Activated CD8-positive, alpha-beta T cell treated with anti-CD3 and anti-CD28 coated beads, Interleukin-2, amount 10 ng/mL, durations not matched to agents 7 days and 5 days (primary cell): Measurements from ENCODE around the gene NOPCHAP1. TPM values are rescaled to one million over a fixed set of nuclear protein-coding genes. Genes with fewer than 3 reads are reported as not detected.

Experiments
- ATAC-seq: fragments of 150-1000 bp; cut with Tn5 transposase; one replicate; pipeline ENCODE4 v1.10.0; 2021; ENCODE audit warnings: moderate library complexity
- CTCF ChIA-PET: fragments of 350-600 bp; sonication (Branson Sonifier 250); formaldehyde crosslinking; loops from one replicate; lab custom pipeline; 2021; ENCODE audit warnings: antibody characterized with exemption; lab: Charles Lee
- POLR2A ChIA-PET: fragments of 350-600 bp; sonication (Branson Sonifier 250); formaldehyde crosslinking; loops from one replicate; lab custom pipeline; 2021; ENCODE audit warnings: antibody characterized with exemption; lab: Charles Lee
- DNase-seq: peaks from one replicate; pipeline ENCODE4 v3.0.0-alpha.2; 2020
- H3K27ac Mint-ChIP-seq: one replicate; pipeline ENCODE4 v1.8.0; 2021; ENCODE audit warnings: mild to moderate bottlenecking, mixed read lengths
- H3K27me3 Mint-ChIP-seq: one replicate; pipeline ENCODE4 v1.8.0; 2021; ENCODE audit warnings: low read depth, mixed read lengths
- H3K36me3 Mint-ChIP-seq: one replicate; pipeline ENCODE4 v1.8.0; 2021; ENCODE audit warnings: low read depth, mixed read lengths
- H3K4me1 Mint-ChIP-seq: one replicate; pipeline ENCODE4 v1.8.0; 2021; ENCODE audit warnings: low read depth, mixed read lengths
- H3K4me3 Mint-ChIP-seq: one replicate; pipeline ENCODE4 v1.8.0; 2021; ENCODE audit warnings: mild to moderate bottlenecking, mixed read lengths
- H3K9me3 Mint-ChIP-seq: one replicate; pipeline ENCODE4 v1.8.0; 2022; ENCODE audit warnings: mixed read lengths; ENCODE audit not compliant: insufficient read depth
- total RNA-seq, 2 experiments: library from RNA; stranded (reverse); gene quantifications; one replicate each; pipeline ENCODE4 v1.2.3, GENCODE V29; 2021

NOPCHAP1 gene
- total RNA-seq, 2 experiments from 2014 or later = 15.2 to 16.5 TPM

GRCh38 chr12:104994336-104994735 is 8.2 kb downstream of the NOPCHAP1 start:
- H3K36me3 Mint-ChIP-seq = peaks cover 69% of the 10 kb centered on the region
- no peaks in the 10 kb centered on the region for H3K9me3 Mint-ChIP-seq
- H3K4me3 Mint-ChIP-seq = no peak overlapping the region
- POLR2A ChIA-PET = no interaction called here
- ATAC-seq (no peak), DNase-seq (no peak)
- CTCF ChIA-PET = interaction anchor here (1.1 kb wide), 1 partner anchor 9 kb away, joined by 3 read pairs; no protein-coding TSS in a partner anchor
- H3K27me3 Mint-ChIP-seq = no peaks in the 10 kb centered on the region
- no peak overlapping the region for H3K27ac Mint-ChIP-seq
- H3K4me1 Mint-ChIP-seq = peaks cover 3% of the 10 kb centered on the region

- H3K27me3 Mint-ChIP-seq = no peaks in the 10 kb centered on the region
- peaks cover 3% of the 10 kb centered on the region for H3K4me1 Mint-ChIP-seq
- ChIA-PET POLR2A (no interaction called here), CTCF (no interaction called here)
- ATAC-seq (no peak), DNase-seq (no peak)
- H3K36me3 Mint-ChIP-seq = peaks cover 79% of the 10 kb centered on the region
- no peak overlapping the region for H3K4me3 Mint-ChIP-seq
- H3K27ac Mint-ChIP-seq = no peak overlapping the region
- peaks cover 4% of the 10 kb centered on the region for H3K9me3 Mint-ChIP-seq
These were observed 11.4 kb downstream of the NOPCHAP1 start for GRCh38 chr12:104997541-104997940.

GRCh38 chr12:104998423-104999346 is 12.6 kb downstream of the NOPCHAP1 start:
- POLR2A ChIA-PET = no interaction called here
- Mint-ChIP-seq H3K9me3 (peaks cover 4% of the 10 kb centered on the region), H3K27me3 (no peaks in the 10 kb centered on the region), H3K27ac (no peak overlapping the region), H3K36me3 (peaks cover 84% of the 10 kb centered on the region), H3K4me1 (peaks cover 3% of the 10 kb centered on the region), H3K4me3 (no peak overlapping the region)
- CTCF ChIA-PET = no interaction called here
- DNase-seq (no peak), ATAC-seq (no peak)

GRCh38 chr12:104999347-104999685 is 13.2 kb downstream of the NOPCHAP1 start:
- Mint-ChIP-seq H3K9me3 (peaks cover 4% of the 10 kb centered on the region), H3K4me3 (no peak overlapping the region), H3K36me3 (peaks cover 85% of the 10 kb centered on the region), H3K27ac (no peak overlapping the region), H3K27me3 (no peaks in the 10 kb centered on the region), H3K4me1 (peaks cover 3% of the 10 kb centered on the region)
- CTCF ChIA-PET = no interaction called here
- no peak for ATAC-seq
- POLR2A ChIA-PET = interaction anchor here (0.6 kb wide), 1 partner anchor 115 kb away, joined by 3 read pairs; no protein-coding TSS in a partner anchor
- DNase-seq = no peak

GRCh38 chr12:105001476-105001875 is 15.4 kb downstream of the NOPCHAP1 start:
- Mint-ChIP-seq H3K27ac (no peak overlapping the region), H3K27me3 (no peaks in the 10 kb centered on the region), H3K4me1 (peaks cover 3% of the 10 kb centered on the region), H3K9me3 (peaks cover 4% of the 10 kb centered on the region), H3K36me3 (peaks cover 86% of the 10 kb centered on the region), H3K4me3 (no peak overlapping the region)
- CTCF ChIA-PET = interaction anchor here (1.6 kb wide), 1 partner anchor 211 kb away, joined by 3 read pairs; no protein-coding TSS in a partner anchor
- no peak for DNase-seq
- POLR2A ChIA-PET = no interaction called here
- ATAC-seq = no peak

GRCh38 chr12:105013892-105014291 is 27.8 kb downstream of the NOPCHAP1 start:
- peaks cover 18% of the 10 kb centered on the region for H3K9me3 Mint-ChIP-seq
- no peak overlapping the region for H3K4me3 Mint-ChIP-seq
- ChIA-PET POLR2A (interaction anchor here (0.6 kb wide), 1 partner anchor 24 kb away, joined by 3 read pairs; no protein-coding TSS in a partner anchor), CTCF (no interaction called here)
- ATAC-seq = no peak
- H3K4me1 Mint-ChIP-seq = no peaks in the 10 kb centered on the region
- DNase-seq = no peak
- H3K36me3 Mint-ChIP-seq = peaks cover 64% of the 10 kb centered on the region
- no peak overlapping the region for H3K27ac Mint-ChIP-seq
- H3K27me3 Mint-ChIP-seq = no peaks in the 10 kb centered on the region

GRCh38 chr12:105014603-105015002 is 28.5 kb downstream of the NOPCHAP1 start:
- no peak overlapping the region for H3K4me3 Mint-ChIP-seq
- POLR2A ChIA-PET = no interaction called here

GRCh38 chr12:105015543-105015942 is 29.4 kb downstream of the NOPCHAP1 start:
- DNase-seq = no peak
- H3K9me3 Mint-ChIP-seq = peaks cover 2% of the 10 kb centered on the region

More at GRCh38 chr12:105014603-105015002, 28.5 kb downstream of the NOPCHAP1 start:
- Mint-ChIP-seq H3K9me3 (peaks cover 11% of the 10 kb centered on the region), H3K27me3 (no peaks in the 10 kb centered on the region), H3K36me3 (peaks cover 57% of the 10 kb centered on the region), H3K27ac (no peak overlapping the region), H3K4me1 (no peaks in the 10 kb centered on the region)
- ATAC-seq = no peak
- CTCF ChIA-PET = no interaction called here
- no peak for DNase-seq

GRCh38 chr12:105018012-105018411 is 31.9 kb downstream of the NOPCHAP1 start:
- H3K9me3 Mint-ChIP-seq = no peaks in the 10 kb centered on the region
- ATAC-seq (no peak), DNase-seq (no peak)
- H3K36me3 Mint-ChIP-seq = peaks cover 23% of the 10 kb centered on the region
- POLR2A ChIA-PET = no interaction called here
- no peak overlapping the region for H3K27ac Mint-ChIP-seq
- CTCF ChIA-PET = no interaction called here
- H3K27me3 Mint-ChIP-seq = no peaks in the 10 kb centered on the region
- H3K4me1 Mint-ChIP-seq = no peaks in the 10 kb centered on the region
- no peak overlapping the region for H3K4me3 Mint-ChIP-seq

More at GRCh38 chr12:105015543-105015942, 29.4 kb downstream of the NOPCHAP1 start:
- Mint-ChIP-seq H3K4me3 (no peak overlapping the region), H3K4me1 (no peaks in the 10 kb centered on the region), H3K27ac (no peak overlapping the region), H3K27me3 (no peaks in the 10 kb centered on the region), H3K36me3 (peaks cover 48% of the 10 kb centered on the region)
- POLR2A ChIA-PET = no interaction called here
- CTCF ChIA-PET = interaction anchor here (1.1 kb wide), 1 partner anchor 57 kb away, joined by 3 read pairs; no protein-coding TSS in a partner anchor
- no peak for ATAC-seq

- Mint-ChIP-seq H3K27me3 (no peaks in the 10 kb centered on the region), H3K4me3 (no peak overlapping the region), H3K36me3 (peaks cover 15% of the 10 kb centered on the region), H3K4me1 (no peaks in the 10 kb centered on the region), H3K27ac (no peak overlapping the region), H3K9me3 (no peaks in the 10 kb centered on the region)
- no peak for ATAC-seq
- ChIA-PET POLR2A (no interaction called here), CTCF (no interaction called here)
- no peak for DNase-seq
These were observed 32.7 kb downstream of the NOPCHAP1 start for GRCh38 chr12:105018776-105019175.

- POLR2A ChIA-PET = no interaction called here
These were observed 34.3 kb downstream of the NOPCHAP1 start for GRCh38 chr12:105020241-105020962.

GRCh38 chr12:105024928-105025327 is 38.8 kb downstream of the NOPCHAP1 start:
- no peak overlapping the region for H3K4me3 Mint-ChIP-seq
- POLR2A ChIA-PET = no interaction called here
- DNase-seq (no peak), ATAC-seq (no peak)
- no peaks in the 10 kb centered on the region for H3K9me3 Mint-ChIP-seq
- no peaks in the 10 kb centered on the region for H3K4me1 Mint-ChIP-seq
- no peaks in the 10 kb centered on the region for H3K36me3 Mint-ChIP-seq
- no peak overlapping the region for H3K27ac Mint-ChIP-seq
- H3K27me3 Mint-ChIP-seq = no peaks in the 10 kb centered on the region
- CTCF ChIA-PET = interaction anchor here (3.0 kb wide), 1 partner anchor 13 kb away, joined by 9 read pairs; no protein-coding TSS in a partner anchor

More at GRCh38 chr12:105020241-105020962, 34.3 kb downstream of the NOPCHAP1 start:
- H3K27ac Mint-ChIP-seq = no peak overlapping the region
- H3K4me1 Mint-ChIP-seq = no peaks in the 10 kb centered on the region
- ATAC-seq = no peak
- CTCF ChIA-PET = no interaction called here
- no peak overlapping the region for H3K4me3 Mint-ChIP-seq
- DNase-seq = no peak
- peaks cover 8% of the 10 kb centered on the region for H3K36me3 Mint-ChIP-seq
- H3K9me3 Mint-ChIP-seq = no peaks in the 10 kb centered on the region
- no peaks in the 10 kb centered on the region for H3K27me3 Mint-ChIP-seq
